Cerebellar nuclear complex (tissue), 1 donor: Measurements from ENCODE around the gene SMYD2.

Experiments
- DNase-seq, 2 experiments: peaks; one replicate each; lab custom pipeline; 2025; lab: John Stamatoyannopoulos, UW

SMYD2 gene

GRCh38 chr1:214361636-214362035 lies 80.7 kb downstream of the SMYD2 start:
- no peak for DNase-seq

GRCh38 chr1:214362188-214362882 lies 81.4 kb downstream of the SMYD2 start:
- DNase-seq = no peak

GRCh38 chr1:214363386-214363785 lies 82.4 kb downstream of the SMYD2 start:
- DNase-seq = no peak

GRCh38 chr1:214364386-214364785 lies 83.4 kb downstream of the SMYD2 start:
- no peak for DNase-seq

- DNase-seq = no peak
Observed at GRCh38 chr1:214364786-214365295, 83.9 kb downstream of the SMYD2 start.

GRCh38 chr1:214367841-214368240 lies 86.9 kb downstream of the SMYD2 start:
- no peak for DNase-seq

GRCh38 chr1:214369364-214369763 lies 88.4 kb downstream of the SMYD2 start:
- no peak for DNase-seq

GRCh38 chr1:214370615-214371014 lies 89.7 kb downstream of the SMYD2 start:
- no peak for DNase-seq

GRCh38 chr1:214372092-214372491 lies 91.1 kb downstream of the SMYD2 start:
- no peak for DNase-seq

GRCh38 chr1:214377485-214377884 lies 96.5 kb downstream of the SMYD2 start:
- DNase-seq = no peak

GRCh38 chr1:214377886-214378285 lies 96.9 kb downstream of the SMYD2 start:
- DNase-seq = no peak

- no peak for DNase-seq
Observed at GRCh38 chr1:214378492-214378891, 97.5 kb downstream of the SMYD2 start.

- DNase-seq = no peak
Observed at GRCh38 chr1:214379236-214379970, 98.4 kb downstream of the SMYD2 start.

- DNase-seq = no peak
Observed at GRCh38 chr1:214380396-214380795, 99.4 kb downstream of the SMYD2 start.

- DNase-seq = no peak
Observed at GRCh38 chr1:214380986-214381695, 100.2 kb downstream of the SMYD2 start.

GRCh38 chr1:214383381-214384372 lies 102.7 kb downstream of the SMYD2 start:
- DNase-seq = no peak

- DNase-seq = no peak
Observed at GRCh38 chr1:214384373-214385079, 103.6 kb downstream of the SMYD2 start.

- no peak for DNase-seq
Observed at GRCh38 chr1:214385428-214385827, 104.5 kb downstream of the SMYD2 start.

- DNase-seq = no peak
Observed at GRCh38 chr1:214386333-214386732, 105.4 kb downstream of the SMYD2 start.
